ENCODE results near the gene ARID1B.

The ARID1B gene

DNA sequence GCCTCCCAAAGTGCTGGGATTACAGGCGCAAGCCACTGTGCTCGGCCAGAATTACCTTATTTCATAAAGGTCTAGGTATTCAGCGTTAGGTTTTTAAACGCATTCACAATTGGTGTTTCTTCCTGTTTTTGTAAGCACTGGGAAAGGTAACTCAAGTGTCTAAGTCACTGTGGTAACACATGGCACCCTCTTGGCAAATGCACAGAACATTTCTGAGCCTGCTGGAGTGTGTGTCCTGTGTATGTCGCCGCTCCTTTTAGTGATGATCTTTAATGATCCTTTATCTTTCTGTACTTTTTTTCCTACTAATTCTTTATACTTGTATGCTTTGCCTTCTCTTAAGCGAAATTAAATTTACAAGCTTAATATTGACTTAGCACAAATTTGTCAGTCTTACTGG lies 263.0 kb downstream of the ARID1B start:
- Histone ChIP-seq H3K4me3 (ENCODE audit: low read depth in 1 of 2, low read length in 2 of 2) (no peak overlapping the region), H3K79me2 (ENCODE audit: insufficient read depth, low read length) (peaks cover 39% of the 10 kb centered on the region), H3K27ac (ENCODE audit: low read length) (no peak overlapping the region), H3K27me3 (ENCODE audit: insufficient read depth, low read length, poor library complexity) (no peaks in the 10 kb centered on the region), H4K20me1 (ENCODE audit: insufficient read depth, low read length) (peaks cover 17% of the 10 kb centered on the region; the same call in 1 of the 2 replicates), H3K4me2 (ENCODE audit: insufficient read depth, low read length) (no peak overlapping the region), H3K9ac (ENCODE audit: low read depth, low read length) (no peak overlapping the region), H3K4me1 (ENCODE audit: insufficient read depth, low read length) (no peaks in the 10 kb centered on the region), H2AFZ (ENCODE audit: low read depth, low read length) (no peak overlapping the region), H3K36me3 (ENCODE audit: insufficient read depth, low read length) (peaks cover 18% of the 10 kb centered on the region; the same call in 1 of the 2 replicates), H3K9me3 (ENCODE audit: insufficient read depth, low read length, severe bottlenecking) (no peaks in the 10 kb centered on the region)
- ATAC-seq (ENCODE audit: insufficient read depth, low read depth) (no peak), DNase-seq (no peak)
- TF ChIP-seq, protein P1, sequence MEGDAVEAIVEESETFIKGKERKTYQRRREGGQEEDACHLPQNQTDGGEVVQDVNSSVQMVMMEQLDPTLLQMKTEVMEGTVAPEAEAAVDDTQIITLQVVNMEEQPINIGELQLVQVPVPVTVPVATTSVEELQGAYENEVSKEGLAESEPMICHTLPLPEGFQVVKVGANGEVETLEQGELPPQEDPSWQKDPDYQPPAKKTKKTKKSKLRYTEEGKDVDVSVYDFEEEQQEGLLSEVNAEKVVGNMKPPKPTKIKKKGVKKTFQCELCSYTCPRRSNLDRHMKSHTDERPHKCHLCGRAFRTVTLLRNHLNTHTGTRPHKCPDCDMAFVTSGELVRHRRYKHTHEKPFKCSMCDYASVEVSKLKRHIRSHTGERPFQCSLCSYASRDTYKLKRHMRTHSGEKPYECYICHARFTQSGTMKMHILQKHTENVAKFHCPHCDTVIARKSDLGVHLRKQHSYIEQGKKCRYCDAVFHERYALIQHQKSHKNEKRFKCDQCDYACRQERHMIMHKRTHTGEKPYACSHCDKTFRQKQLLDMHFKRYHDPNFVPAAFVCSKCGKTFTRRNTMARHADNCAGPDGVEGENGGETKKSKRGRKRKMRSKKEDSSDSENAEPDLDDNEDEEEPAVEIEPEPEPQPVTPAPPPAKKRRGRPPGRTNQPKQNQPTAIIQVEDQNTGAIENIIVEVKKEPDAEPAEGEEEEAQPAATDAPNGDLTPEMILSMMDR (IDR thresholded peaks at IDR 0.05; ENCODE audit: borderline replicate concordance, extremely low read depth, low read length, poor library complexity, severe bottlenecking), result no peak
- TF ChIP-seq EZH2 (IDR thresholded peaks at IDR 0.05; ENCODE audit: borderline replicate concordance, low read depth, low read length, severe bottlenecking), result no peak

DNA sequence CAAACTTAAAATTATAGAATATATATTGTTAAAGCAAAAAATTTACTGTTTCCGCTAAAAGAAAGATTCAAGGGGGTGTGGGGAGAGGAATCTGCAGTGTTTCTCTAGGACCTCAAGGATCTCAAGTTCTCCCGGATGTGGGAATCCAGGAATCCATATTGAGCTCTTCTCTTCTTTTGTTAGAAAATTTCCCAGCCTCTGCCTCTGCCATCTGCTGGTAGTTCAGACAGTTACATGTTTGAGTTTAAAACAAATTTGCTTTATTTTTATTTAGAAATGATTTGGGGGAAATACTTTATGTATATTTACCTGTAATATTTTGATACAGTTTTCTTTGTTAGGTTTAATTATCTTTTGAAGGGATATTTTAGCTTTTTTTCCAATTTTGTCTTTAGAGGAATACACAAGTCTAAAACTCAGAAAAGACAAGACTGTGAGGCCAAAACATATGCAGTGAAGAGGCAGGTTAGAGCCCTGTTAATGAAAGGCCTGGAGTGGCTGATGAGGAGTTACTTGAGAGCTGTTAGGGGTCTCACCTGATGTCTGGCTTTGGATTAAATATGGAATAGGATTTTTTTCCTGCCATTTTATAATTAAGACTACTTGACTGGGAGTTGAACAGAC lies 268.8 kb downstream of the ARID1B start:
- Histone ChIP-seq H4K20me1 (ENCODE audit: insufficient read depth, low read length) (peaks cover 8% of the 10 kb centered on the region; the same call in 1 of the 2 replicates), H2AFZ (ENCODE audit: low read depth, low read length) (no peak overlapping the region), H3K4me1 (ENCODE audit: insufficient read depth, low read length) (no peaks in the 10 kb centered on the region), H3K27ac (ENCODE audit: low read length) (no peak overlapping the region), H3K9ac (ENCODE audit: low read depth, low read length) (no peak overlapping the region), H3K36me3 (ENCODE audit: insufficient read depth, low read length) (peaks cover 20% of the 10 kb centered on the region; the same call in 1 of the 2 replicates), H3K4me2 (ENCODE audit: insufficient read depth, low read length) (no peak overlapping the region), H3K79me2 (ENCODE audit: insufficient read depth, low read length) (peaks cover 51% of the 10 kb centered on the region), H3K9me3 (ENCODE audit: insufficient read depth, low read length, severe bottlenecking) (no peaks in the 10 kb centered on the region), H3K4me3 (ENCODE audit: low read depth in 1 of 2, low read length in 2 of 2) (no peak overlapping the region), H3K27me3 (ENCODE audit: insufficient read depth, low read length, poor library complexity) (no peaks in the 10 kb centered on the region)
- DNase-seq (no peak), ATAC-seq (ENCODE audit: insufficient read depth, low read depth) (no peak)
- TF ChIP-seq EZH2 (IDR thresholded peaks at IDR 0.05; ENCODE audit: borderline replicate concordance, low read depth, low read length, severe bottlenecking), result no peak
- TF ChIP-seq, protein P1 (IDR thresholded peaks at IDR 0.05; ENCODE audit: borderline replicate concordance, extremely low read depth, low read length, poor library complexity, severe bottlenecking), result peak; percentile 39

DNA sequence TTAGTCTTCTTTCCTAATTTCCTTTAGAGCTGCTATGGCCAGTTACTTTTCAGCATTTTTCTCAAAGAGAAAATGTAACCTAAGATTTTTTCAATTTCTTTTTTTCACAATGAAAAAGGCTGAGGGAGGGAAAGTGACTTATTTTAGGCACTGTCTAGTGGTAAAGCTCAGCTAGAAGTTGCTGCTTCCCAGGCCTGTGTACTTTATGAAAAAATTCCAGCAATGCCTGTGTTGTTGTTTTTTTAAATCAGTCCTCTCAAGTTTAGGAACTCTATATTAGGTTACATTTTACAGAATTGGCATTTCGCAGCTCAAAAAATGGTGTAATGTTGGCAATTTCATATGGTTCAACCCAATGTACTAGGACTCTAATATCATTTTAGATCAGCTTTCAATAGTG lies 269.6 kb downstream of the ARID1B start:
- no peak overlapping the region for H3K9ac ChIP-seq (ENCODE audit: low read depth, low read length)
- H3K4me1 ChIP-seq (ENCODE audit: insufficient read depth, low read length), result no peaks in the 10 kb centered on the region
- no peaks in the 10 kb centered on the region for H3K9me3 ChIP-seq (ENCODE audit: insufficient read depth, low read length, severe bottlenecking)
- no peaks in the 10 kb centered on the region for H3K27me3 ChIP-seq (ENCODE audit: insufficient read depth, low read length, poor library complexity)
- no peak overlapping the region for H3K4me2 ChIP-seq (ENCODE audit: insufficient read depth, low read length)
- H4K20me1 ChIP-seq (ENCODE audit: insufficient read depth, low read length), result peaks cover 4% of the 10 kb centered on the region; the same call in 1 of the 2 replicates
- DNase-seq (no peak), ATAC-seq (ENCODE audit: insufficient read depth, low read depth) (no peak)
- peaks cover 50% of the 10 kb centered on the region for H3K79me2 ChIP-seq (ENCODE audit: insufficient read depth, low read length)
- peaks cover 16% of the 10 kb centered on the region; the same call in 1 of the 2 replicates for H3K36me3 ChIP-seq (ENCODE audit: insufficient read depth, low read length)
- H2AFZ ChIP-seq (ENCODE audit: low read depth, low read length), result no peak overlapping the region
- TF ChIP-seq, protein P1 (IDR thresholded peaks at IDR 0.05; ENCODE audit: borderline replicate concordance, extremely low read depth, low read length, poor library complexity, severe bottlenecking), result no peak
- no peak for TF ChIP-seq EZH2 (IDR thresholded peaks at IDR 0.05; ENCODE audit: borderline replicate concordance, low read depth, low read length, severe bottlenecking)
- no peak overlapping the region for H3K4me3 ChIP-seq (ENCODE audit: low read depth in 1 of 2, low read length in 2 of 2)
- no peak overlapping the region for H3K27ac ChIP-seq (ENCODE audit: low read length)

All from DND-41 (cell line).